GM19099 (cell line): ENCODE measurements around the gene CA11.

ENCODE experiments used
- POLR2A ChIP-seq: IDR thresholded peaks from 3 replicates; pipeline ENCODE4 v1.6.1; 2011; ENCODE audit warnings: low read depth; ENCODE audit not compliant: insufficient read length; ENCODE audit errors: extremely low read depth

The CA11 gene

GRCh38 chr19:48627201-48627864 lies 18.7 kb downstream of the CA11 start:
- no peak for TF ChIP-seq POLR2A

GRCh38 chr19:48625891-48626327 lies 20.1 kb downstream of the CA11 start:
- TF ChIP-seq POLR2A = no peak

GRCh38 chr19:48624791-48625723 lies 20.9 kb downstream of the CA11 start:
- no peak for TF ChIP-seq POLR2A

GRCh38 chr19:48624067-48624594 lies 21.9 kb downstream of the CA11 start:
- TF ChIP-seq POLR2A = no peak

- TF ChIP-seq POLR2A = no peak
Observed at GRCh38 chr19:48623556-48624066, 22.4 kb downstream of the CA11 start.

GRCh38 chr19:48619692-48620585 lies 26.0 kb downstream of the CA11 start:
- TF ChIP-seq POLR2A = no peak

- peak; percentile 95 for TF ChIP-seq POLR2A
Observed at GRCh38 chr19:48618916-48619691, 26.9 kb downstream of the CA11 start, which contains the start of the genes RPL18 and SPHK2. RPL18 (minus strand) TSS chr19:48619178; CDS start chr19:48619143, 35 bp downstream. SPHK2 (plus strand) TSS chr19:48619506; CDS start chr19:48620515, 1,009 bp downstream.

- no peak for TF ChIP-seq POLR2A
Observed at GRCh38 chr19:48618278-48618915, 27.6 kb downstream of the CA11 start.

- TF ChIP-seq POLR2A = no peak
Observed at GRCh38 chr19:48617146-48617937, 28.6 kb downstream of the CA11 start.

GRCh38 chr19:48616491-48617056 lies 29.4 kb downstream of the CA11 start:
- no peak for TF ChIP-seq POLR2A

GRCh38 chr19:48616041-48616436 lies 29.9 kb downstream of the CA11 start:
- no peak for TF ChIP-seq POLR2A
